ENCODE results near the gene TUT1.

Gene TUT1

DNA sequence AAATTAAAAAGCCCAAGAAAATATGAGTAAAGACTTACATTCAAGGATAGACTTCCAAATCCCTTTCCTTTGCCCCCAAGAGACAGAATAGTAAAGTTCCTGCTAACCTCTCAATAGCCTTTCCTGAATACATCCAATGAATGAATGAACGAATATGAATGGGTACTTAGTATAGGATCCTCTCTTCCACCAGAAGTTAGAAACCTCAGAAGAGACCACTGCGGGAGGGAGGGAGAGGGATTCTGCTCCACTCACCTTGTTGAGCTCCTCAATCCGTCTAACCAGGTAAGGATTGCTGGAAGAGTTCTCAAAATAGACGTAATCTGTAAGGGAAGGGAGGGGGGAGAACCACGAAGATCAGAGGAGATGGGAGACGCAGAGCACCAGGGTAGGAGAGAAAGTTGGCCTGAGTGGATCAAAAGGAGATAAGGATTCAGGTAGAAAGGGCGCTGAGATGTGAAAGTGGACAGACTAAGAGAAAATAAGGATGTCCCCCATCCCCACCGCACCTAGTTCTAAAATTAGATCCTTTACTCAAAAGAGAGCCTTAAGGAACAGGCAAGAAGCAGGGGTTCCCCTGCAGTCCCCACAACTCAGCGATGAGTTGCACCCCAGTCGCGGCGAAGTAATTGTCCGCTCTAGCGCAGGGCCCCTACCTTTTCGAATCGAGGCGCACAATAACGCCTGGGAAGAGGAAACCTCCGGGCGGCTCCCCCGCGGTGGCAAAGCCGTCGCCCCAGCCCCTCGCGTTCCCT lies 9.2 kb upstream of the TUT1 start:
- no peaks in the 10 kb centered on the region for H4K20me1 ChIP-seq (ENCODE audit: insufficient read depth)
- peaks cover 44% of the 10 kb centered on the region for H3K79me2 ChIP-seq (ENCODE audit: insufficient read depth, low read depth)
- H2AFZ ChIP-seq (ENCODE audit: low read depth) = peak overlapping the region; percentile 58; the same call in 1 of the 2 replicates
- H3K4me1 ChIP-seq (ENCODE audit: low read depth, poor library complexity, severe bottlenecking) = peaks cover 25% of the 10 kb centered on the region
- TF ChIP-seq CTCF (conservative IDR thresholded peaks at IDR 0.05; ENCODE audit: low read depth, low read length) = no peak
- peaks cover 6% of the 10 kb centered on the region; the same call in 1 of the 2 replicates for H3K36me3 ChIP-seq (ENCODE audit: insufficient read depth)
- H3K4me2 ChIP-seq = peak overlapping the region; percentile 92
- H3K27me3 ChIP-seq (ENCODE audit: insufficient read depth, low read depth) = no peaks in the 10 kb centered on the region
- no peak overlapping the region for H3K4me3 ChIP-seq (IDR thresholded peaks at IDR 0.05; ENCODE audit: insufficient read depth, low read depth, low read length)
- H3K9ac ChIP-seq = peak overlapping the region; percentile 96
- H3K27ac ChIP-seq = peak overlapping the region; percentile 88

- peak overlapping the region; percentile 88; the same call in 1 of the 2 replicates for H3K27ac ChIP-seq
- no peak overlapping the region for H3K4me3 ChIP-seq (IDR thresholded peaks at IDR 0.05; ENCODE audit: insufficient read depth, low read depth, low read length)
- no peak for TF ChIP-seq CTCF (conservative IDR thresholded peaks at IDR 0.05; ENCODE audit: low read depth, low read length)
- H3K79me2 ChIP-seq (ENCODE audit: insufficient read depth, low read depth) = peaks cover 44% of the 10 kb centered on the region
- no peak overlapping the region; the same call in 1 of the 2 replicates for H3K9ac ChIP-seq
- peaks cover 25% of the 10 kb centered on the region for H3K4me1 ChIP-seq (ENCODE audit: low read depth, poor library complexity, severe bottlenecking)
- peak overlapping the region; percentile 92 for H3K4me2 ChIP-seq
- no peak overlapping the region for H2AFZ ChIP-seq (ENCODE audit: low read depth)
- no peaks in the 10 kb centered on the region for H4K20me1 ChIP-seq (ENCODE audit: insufficient read depth)
- no peaks in the 10 kb centered on the region for H3K27me3 ChIP-seq (ENCODE audit: insufficient read depth, low read depth)
- H3K36me3 ChIP-seq (ENCODE audit: insufficient read depth) = peaks cover 11% of the 10 kb centered on the region; the same call in 1 of the 2 replicates
These were observed 8.6 kb upstream of the TUT1 start for GRCh38 chr11:62599901-62600300.

DNA sequence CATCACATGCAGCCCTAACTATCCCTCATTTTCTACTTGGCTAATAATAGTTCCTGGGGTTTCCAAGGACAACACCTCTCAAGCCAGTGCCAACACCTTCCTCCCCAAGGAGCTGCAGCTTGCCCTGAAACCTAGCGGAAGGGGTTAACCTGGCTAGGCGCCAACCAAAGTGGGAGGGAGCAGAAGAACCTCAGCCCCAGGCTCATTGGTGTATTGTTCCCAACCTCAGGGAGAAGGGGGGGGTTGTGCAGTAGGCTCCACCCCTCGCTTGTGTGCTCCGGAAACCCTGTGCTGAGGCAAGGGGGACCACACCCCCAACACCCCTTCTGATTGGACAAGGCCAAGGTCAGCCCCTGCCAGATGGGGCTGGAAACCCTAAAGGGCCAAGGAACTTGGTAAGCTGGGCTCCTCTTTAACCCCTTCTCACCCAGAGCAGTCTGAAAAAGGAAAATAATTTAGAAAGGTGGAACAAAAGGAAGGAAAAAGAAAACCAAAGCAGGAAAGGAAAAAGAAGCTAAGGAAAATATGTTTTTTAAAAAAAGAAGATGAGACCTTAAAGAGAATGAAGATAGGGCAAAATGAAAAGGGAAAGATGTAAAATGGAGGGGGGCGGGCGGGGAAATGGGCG lies 7.9 kb upstream of the TUT1 start:
- Histone ChIP-seq H3K27me3 (ENCODE audit: insufficient read depth, low read depth) (no peaks in the 10 kb centered on the region), H3K4me3 (IDR thresholded peaks at IDR 0.05; ENCODE audit: insufficient read depth, low read depth, low read length) (no peak overlapping the region), H3K79me2 (ENCODE audit: insufficient read depth, low read depth) (peaks cover 44% of the 10 kb centered on the region), H3K4me2 (peak overlapping the region; percentile 92), H3K4me1 (ENCODE audit: low read depth, poor library complexity, severe bottlenecking) (peaks cover 25% of the 10 kb centered on the region), H3K27ac (no peak overlapping the region), H3K36me3 (ENCODE audit: insufficient read depth) (peaks cover 14% of the 10 kb centered on the region; the same call in 1 of the 2 replicates), H3K9ac (no peak overlapping the region), H4K20me1 (ENCODE audit: insufficient read depth) (no peaks in the 10 kb centered on the region), H2AFZ (ENCODE audit: low read depth) (no peak overlapping the region)
- TF ChIP-seq CTCF (conservative IDR thresholded peaks at IDR 0.05; ENCODE audit: low read depth, low read length) = no peak

DNA sequence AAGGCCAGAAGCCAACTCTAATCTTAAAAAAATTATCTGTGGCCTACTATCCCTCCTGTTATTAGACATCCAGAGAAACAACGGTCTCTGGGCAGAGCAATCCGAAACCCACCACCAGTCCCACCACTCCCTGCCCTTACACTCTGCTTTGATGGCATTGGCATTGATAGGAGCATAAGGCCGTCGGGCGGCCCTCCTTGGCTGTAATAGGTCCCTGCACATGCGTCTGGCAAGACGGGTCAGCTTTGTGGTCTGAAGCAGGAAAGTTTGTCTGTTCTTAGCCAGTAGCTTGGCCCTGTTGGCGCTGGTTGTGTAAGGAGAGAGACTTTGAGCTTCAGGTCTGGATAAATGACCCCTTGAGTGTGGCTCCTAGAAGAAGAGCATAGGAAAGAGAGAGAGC lies 3.8 kb upstream of the TUT1 start:
- TF ChIP-seq CTCF (conservative IDR thresholded peaks at IDR 0.05; ENCODE audit: low read depth, low read length) = no peak
- Histone ChIP-seq H3K4me3 (IDR thresholded peaks at IDR 0.05; ENCODE audit: insufficient read depth, low read depth, low read length) (no peak overlapping the region), H3K79me2 (ENCODE audit: insufficient read depth, low read depth) (peaks cover 41% of the 10 kb centered on the region), H4K20me1 (ENCODE audit: insufficient read depth) (no peaks in the 10 kb centered on the region), H3K36me3 (ENCODE audit: insufficient read depth) (peaks cover 14% of the 10 kb centered on the region; the same call in 1 of the 2 replicates), H3K27me3 (ENCODE audit: insufficient read depth, low read depth) (no peaks in the 10 kb centered on the region), H3K4me2 (no peak overlapping the region), H3K4me1 (ENCODE audit: low read depth, poor library complexity, severe bottlenecking) (peaks cover 44% of the 10 kb centered on the region), H3K9ac (no peak overlapping the region), H3K27ac (no peak overlapping the region), H2AFZ (ENCODE audit: low read depth) (no peak overlapping the region)

All from KMS-11 (cell line).